Measurements from ENCODE around the gene SELENOM. TPM values are rescaled to one million over a fixed set of nuclear protein-coding genes. Genes with fewer than 3 reads are reported as not detected.
"Not testable (repeated sequence)": the region's sequence is repeated elsewhere in the genome, so short reads cannot be mapped to it uniquely, and the experiment has no call there.

The SELENOM gene
- total RNA-seq, 3 donors from 2014 or later (not counting 1 experiment from before 2014, with no cell fraction given), result 8.1 to 14.0 (median 10.6) TPM

- no peak for DNase-seq
- Histone ChIP-seq H3K27me3 (ENCODE audit: control insufficient read depth, insufficient read depth, low read length) (no peaks in the 10 kb centered on the region), H3K9me3 (ENCODE audit: control insufficient read depth, insufficient read depth, low read length) (no peaks in the 10 kb centered on the region), H3K4me1 (ENCODE audit: control insufficient read depth, insufficient read depth, low read length) (no peaks in the 10 kb centered on the region), H3K4me3 (ENCODE audit: low read length) (no peak overlapping the region), H3K36me3 (ENCODE audit: control insufficient read depth, insufficient read depth, low read length) (no peaks in the 10 kb centered on the region), H3K27ac (ENCODE audit: low read length) (no peak overlapping the region)
- Mint-ChIP-seq H3K4me3 (no peak overlapping the region), H3K4me1 (no peaks in the 10 kb centered on the region), H3K27me3 (ENCODE audit: low read depth in 2 of 2) (peaks cover 0 to 5% of the 10 kb centered on the region in 2 donors), H3K9me3 (peaks cover 0 to 2% of the 10 kb centered on the region in 2 donors), H3K36me3 (no peaks in the 10 kb centered on the region), H3K27ac (no peak overlapping the region)
- no peak for TF ChIP-seq CTCF (IDR thresholded peaks at IDR 0.05)
- intact Hi-C loops (cut with micrococcal nuclease), result no loop called here
- no peak for ATAC-seq
- WGBS (ENCODE audit: insufficient coverage), result 89% methylated on average over 5 of the region's 6 CpGs
These were observed 43.0 kb downstream of the SELENOM start for GRCh38 chr22:31064369-31064768.

DNA sequence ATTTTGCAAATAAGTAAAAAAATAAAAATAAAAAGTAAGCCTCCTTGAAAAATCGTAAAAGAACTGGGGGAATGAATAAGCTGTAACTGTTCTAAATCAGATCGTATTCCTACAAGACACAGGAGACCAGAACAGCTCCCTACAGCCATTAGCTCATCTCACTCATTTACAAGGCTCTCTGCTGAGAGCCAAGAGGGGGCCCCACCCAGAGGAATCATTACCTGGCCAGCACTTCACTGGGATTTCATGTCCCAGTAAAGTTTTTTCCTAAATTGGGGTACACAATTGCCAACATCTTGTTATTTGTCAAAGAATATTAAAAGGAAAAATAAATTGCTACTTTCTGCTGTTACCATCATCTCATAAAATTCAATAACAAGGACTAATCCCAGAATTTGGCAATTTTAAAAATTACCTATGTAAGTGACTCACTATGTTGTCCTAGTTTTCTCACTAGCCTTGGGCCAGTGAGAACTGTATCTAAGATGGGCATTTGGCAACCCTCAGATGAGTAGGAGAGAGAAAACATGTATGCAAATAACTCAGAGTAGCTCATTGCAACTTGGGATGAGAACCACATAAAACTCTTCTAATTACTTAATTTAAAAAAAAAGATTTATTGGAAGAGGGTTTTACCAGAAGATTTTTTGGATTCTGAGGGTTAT, 44.7 kb downstream of the SELENOM start:
- H3K36me3 Mint-ChIP-seq, result no peaks in the 10 kb centered on the region
- peaks cover 0 to 2% of the 10 kb centered on the region in 2 donors for H3K9me3 Mint-ChIP-seq

GRCh38 chr22:31059663-31060062, 47.7 kb downstream of the SELENOM start:
- H3K27me3 Mint-ChIP-seq (ENCODE audit: low read depth in 2 of 2); H3K4me3 ChIP-seq (ENCODE audit: low read length); H3K27me3 ChIP-seq (ENCODE audit: control insufficient read depth, insufficient read depth, low read length); ATAC-seq; H3K4me3 Mint-ChIP-seq; H3K9me3 Mint-ChIP-seq; H3K27ac Mint-ChIP-seq; H3K36me3 Mint-ChIP-seq; H3K4me1 Mint-ChIP-seq; H3K9me3 ChIP-seq (ENCODE audit: control insufficient read depth, insufficient read depth, low read length); H3K36me3 ChIP-seq (ENCODE audit: control insufficient read depth, insufficient read depth, low read length); DNase-seq; H3K4me1 ChIP-seq (ENCODE audit: control insufficient read depth, insufficient read depth, low read length); intact Hi-C loops (cut with micrococcal nuclease); H3K27ac ChIP-seq (ENCODE audit: low read length): not testable (repeated sequence)
- 81% methylated on average over 6 of the region's 6 CpGs for WGBS (ENCODE audit: insufficient coverage)

More for the DNA sequence above, 44.7 kb downstream of the SELENOM start:
- no peak overlapping the region for H3K4me3 ChIP-seq (ENCODE audit: low read length)
- Mint-ChIP-seq H3K27ac (no peak overlapping the region), H3K4me3 (no peak overlapping the region), H3K27me3 (ENCODE audit: low read depth in 2 of 2) (no peaks in the 10 kb centered on the region), H3K4me1 (no peaks in the 10 kb centered on the region)
- 88% methylated on average over 1 of the region's 2 CpGs for WGBS (ENCODE audit: insufficient coverage)
- H3K36me3 ChIP-seq (ENCODE audit: control insufficient read depth, insufficient read depth, low read length), result no peaks in the 10 kb centered on the region
- H3K4me1 ChIP-seq (ENCODE audit: control insufficient read depth, insufficient read depth, low read length), result no peaks in the 10 kb centered on the region
- intact Hi-C loops (cut with micrococcal nuclease), result no loop called here
- no peak overlapping the region for H3K27ac ChIP-seq (ENCODE audit: low read length)
- ATAC-seq (no peak), DNase-seq (no peak)
- TF ChIP-seq CTCF (IDR thresholded peaks at IDR 0.05), result no peak
- no peaks in the 10 kb centered on the region for H3K9me3 ChIP-seq (ENCODE audit: control insufficient read depth, insufficient read depth, low read length)
- no peaks in the 10 kb centered on the region for H3K27me3 ChIP-seq (ENCODE audit: control insufficient read depth, insufficient read depth, low read length)

DNA sequence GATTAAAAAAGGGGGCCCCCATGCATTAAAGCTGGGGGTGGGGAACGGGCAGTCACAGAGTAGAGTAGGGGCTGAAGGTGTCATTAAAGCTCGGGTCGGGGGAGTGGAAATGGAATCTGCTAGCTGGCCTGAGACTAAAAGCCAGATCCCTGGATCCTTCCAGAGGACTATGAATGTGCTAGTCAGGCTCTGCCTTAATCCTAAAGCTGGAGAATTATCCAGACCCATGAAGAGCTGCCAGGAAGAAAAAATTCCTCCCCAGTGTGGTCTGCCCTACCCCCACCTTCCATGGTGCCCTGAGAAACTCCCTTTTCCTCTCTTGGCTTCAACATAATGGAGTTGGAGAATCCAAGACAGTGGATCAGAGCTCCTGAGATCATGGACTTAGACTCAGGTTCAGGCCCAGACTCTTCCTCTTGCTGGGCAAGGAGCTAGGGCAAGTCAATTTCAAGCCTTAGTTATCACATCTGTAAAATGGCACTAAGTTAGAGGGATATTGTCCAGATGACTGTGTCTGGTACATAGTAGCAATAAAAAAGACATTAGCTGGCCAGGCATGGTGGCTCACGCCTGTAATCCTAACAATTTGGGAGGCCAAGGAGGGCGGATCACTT, 50.3 kb downstream of the SELENOM start:
- WGBS (ENCODE audit: insufficient coverage), result 86% methylated on average over 5 of the region's 5 CpGs
- ATAC-seq (no peak), DNase-seq (no peak)
- Mint-ChIP-seq H3K27ac (no peak overlapping the region), H3K4me3 (no peak overlapping the region), H3K27me3 (ENCODE audit: low read depth in 2 of 2) (no peaks in the 10 kb centered on the region), H3K4me1 (no peaks in the 10 kb centered on the region), H3K36me3 (no peaks in the 10 kb centered on the region), H3K9me3 (no peaks in the 10 kb centered on the region)
- Histone ChIP-seq H3K27me3 (ENCODE audit: control insufficient read depth, insufficient read depth, low read length) (no peaks in the 10 kb centered on the region), H3K36me3 (ENCODE audit: control insufficient read depth, insufficient read depth, low read length) (no peaks in the 10 kb centered on the region), H3K27ac (ENCODE audit: low read length) (no peak overlapping the region), H3K9me3 (ENCODE audit: control insufficient read depth, insufficient read depth, low read length) (no peaks in the 10 kb centered on the region), H3K4me3 (ENCODE audit: low read length) (no peak overlapping the region), H3K4me1 (ENCODE audit: control insufficient read depth, insufficient read depth, low read length) (no peaks in the 10 kb centered on the region)
- intact Hi-C loops (cut with micrococcal nuclease), result no loop called here
- no peak for TF ChIP-seq CTCF (IDR thresholded peaks at IDR 0.05)

All from natural killer cell (primary cell).